HG03060 (cell line): ENCODE data around the gene PNCK.

Source experiments
- ATAC-seq: cut with Tn5 transposase; IDR thresholded peaks from one replicate; pipeline ENCODE4 v1.9.1; 2021; ENCODE audit warnings: low read depth, moderate number of reproducible peaks; ENCODE audit not compliant: unreplicated experiment

PNCK gene

GRCh38 chrX:153667281-153667955 is 6.2 kb downstream of the PNCK start:
- no peak for ATAC-seq

DNA sequence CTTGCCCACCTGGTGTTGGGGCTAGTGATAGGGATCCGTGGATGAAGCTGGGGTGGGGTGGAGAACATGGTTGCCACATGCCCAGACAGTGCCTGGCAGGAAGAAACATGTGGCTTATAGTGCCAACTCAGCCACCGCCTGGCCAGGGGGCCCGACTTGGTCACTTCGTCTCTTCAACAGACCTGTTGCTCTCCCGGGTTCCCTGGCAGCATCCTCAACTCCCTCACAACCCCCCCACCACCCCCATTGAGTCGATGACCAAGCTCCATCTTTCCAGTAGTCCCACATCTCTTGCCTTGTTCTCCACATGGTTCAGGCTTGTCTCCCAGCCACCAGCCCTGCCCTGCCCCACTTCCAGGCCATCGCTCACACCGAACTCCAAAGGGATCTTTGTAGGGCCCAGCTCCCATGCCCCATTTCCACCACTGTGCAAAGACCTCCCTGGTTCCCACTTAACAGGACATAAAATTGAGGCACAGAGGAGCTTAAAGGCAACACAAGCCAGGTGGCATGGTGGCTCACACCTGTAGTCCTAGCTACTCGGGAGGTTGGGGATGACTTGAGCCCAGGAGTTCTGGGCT is 7.8 kb downstream of the PNCK start:
- no peak for ATAC-seq

GRCh38 chrX:153662266-153662665 is 11.3 kb downstream of the PNCK start:
- no peak for ATAC-seq

- ATAC-seq: no peak
These were observed 14.3 kb downstream of the PNCK start for GRCh38 chrX:153659268-153659667.

DNA sequence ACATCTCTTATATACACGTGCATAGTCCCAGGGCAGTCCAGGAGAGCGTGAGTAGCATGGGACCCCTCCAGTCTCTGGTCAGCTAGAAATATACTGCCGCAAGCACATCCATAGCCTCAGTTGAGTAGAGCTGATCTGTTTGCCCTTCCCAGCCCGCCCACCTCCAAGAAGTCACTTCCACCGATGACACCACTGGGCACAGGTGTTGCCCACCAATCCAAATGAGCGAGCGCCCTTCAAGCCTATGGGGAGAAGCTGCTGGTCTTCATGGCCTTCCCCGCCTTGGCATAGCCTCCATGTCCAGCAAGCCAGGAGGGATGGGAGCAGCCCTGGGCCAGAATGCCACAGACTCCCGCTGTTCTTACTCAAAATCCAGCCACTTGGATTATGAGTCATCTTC is 16.5 kb downstream of the PNCK start:
- no peak for ATAC-seq

DNA sequence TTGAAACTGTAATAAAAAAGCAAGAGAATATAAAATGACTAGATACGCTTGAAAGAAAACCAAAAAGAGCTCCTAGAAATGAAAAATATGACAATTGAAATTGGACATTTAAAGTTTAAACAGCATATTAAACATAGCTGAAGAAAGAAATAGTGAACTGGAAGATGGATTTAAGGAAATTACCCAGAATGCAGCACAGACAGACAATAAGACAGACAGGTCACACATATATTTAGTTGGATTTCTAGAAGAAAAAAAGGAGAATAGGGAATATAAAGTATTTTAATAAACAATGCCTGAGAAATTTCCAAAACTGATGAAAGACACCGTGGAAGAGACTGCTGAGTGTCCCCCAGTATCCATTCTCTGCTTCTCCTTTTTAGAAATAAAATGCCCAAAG is 20.1 kb downstream of the PNCK start:
- ATAC-seq: no peak

DNA sequence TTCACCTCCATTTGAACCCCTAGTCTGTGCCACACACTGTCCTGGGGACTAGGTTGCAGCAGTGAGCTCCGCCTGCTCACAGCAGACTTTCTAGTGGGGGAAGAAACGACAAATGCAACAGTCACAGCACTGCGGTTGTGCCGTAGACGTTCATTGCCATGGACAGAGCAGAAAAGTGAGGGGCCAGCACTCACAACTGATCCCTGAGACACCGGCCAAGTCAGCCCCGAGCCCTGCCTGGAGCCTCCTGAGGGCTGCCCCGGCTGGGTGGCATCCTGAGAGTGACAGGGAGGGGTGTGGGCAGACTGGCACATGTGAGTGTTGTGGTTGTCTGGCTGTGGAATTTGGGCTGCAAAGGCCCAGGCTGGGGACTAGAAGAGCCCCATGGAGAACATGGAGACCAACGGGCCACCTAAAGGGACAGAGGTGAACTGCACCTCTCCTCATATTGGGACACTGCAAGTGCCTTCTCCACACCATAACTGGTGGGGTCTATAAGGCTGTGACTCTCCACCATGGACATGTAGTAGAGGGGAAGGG is 22.0 kb downstream of the PNCK start:
- no peak for ATAC-seq

DNA sequence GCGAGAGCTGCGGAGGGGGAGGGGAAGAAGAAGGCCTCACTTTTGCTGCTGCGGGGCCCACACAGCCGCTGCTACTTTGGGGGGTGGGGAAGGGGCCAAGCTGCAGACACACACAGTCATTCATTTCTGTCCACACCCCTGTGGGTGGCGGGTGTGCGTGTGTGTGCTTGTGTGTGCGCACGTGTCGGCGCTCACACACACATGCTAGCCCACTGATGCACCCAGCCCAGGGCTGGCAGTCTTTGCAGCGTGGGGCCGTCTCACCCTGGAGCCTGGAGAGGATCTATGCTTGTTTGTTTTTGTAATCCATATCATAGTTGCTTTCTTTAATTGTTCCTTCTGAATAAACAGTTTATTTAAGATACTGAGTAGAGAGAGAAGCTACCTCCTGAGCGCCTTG is 22.7 kb downstream of the PNCK start:
- no peak for ATAC-seq

GRCh38 chrX:153649915-153650782 is 23.5 kb downstream of the PNCK start:
- ATAC-seq: no peak

- ATAC-seq: no peak
These were observed 24.3 kb downstream of the PNCK start for GRCh38 chrX:153649178-153649914.

DNA sequence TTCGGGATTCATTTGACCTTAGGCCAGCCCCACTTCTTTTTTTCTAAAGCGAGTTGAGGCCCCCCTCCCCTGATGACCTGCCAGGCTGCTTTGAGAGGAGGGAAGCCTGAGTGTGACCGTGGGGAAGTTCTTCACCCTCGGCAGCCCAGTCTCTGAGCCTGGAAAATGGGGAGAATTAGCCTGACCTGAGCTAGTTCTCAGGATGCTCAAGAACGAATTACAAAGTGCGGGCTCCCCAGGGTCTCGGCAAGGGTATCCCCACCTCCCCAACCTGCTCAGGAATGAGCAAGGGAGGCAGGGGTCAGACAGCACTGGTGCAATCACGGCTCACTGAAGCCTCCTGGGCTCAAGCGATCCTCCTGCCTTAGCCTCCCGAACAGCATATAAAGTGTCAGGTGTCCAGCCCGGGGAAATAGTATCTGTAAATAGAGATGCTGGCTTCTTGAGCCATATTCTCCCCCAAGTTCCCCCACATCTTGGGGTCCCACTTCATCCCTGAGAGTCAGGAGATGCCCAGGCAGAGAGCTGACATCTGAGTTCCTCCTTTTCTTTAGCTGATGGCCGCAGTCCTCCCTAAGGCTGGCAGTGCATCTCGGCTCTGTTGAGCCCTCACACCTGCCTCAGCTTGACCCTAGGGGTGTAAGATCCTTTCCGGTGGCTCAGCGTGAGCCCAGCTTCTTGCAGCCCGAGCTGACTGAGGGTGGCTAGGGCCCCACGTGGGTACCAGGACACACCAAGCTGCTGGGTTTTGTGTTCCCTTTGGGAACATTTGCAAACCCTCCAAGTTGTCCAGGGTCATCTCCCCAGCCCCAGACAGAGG is 25.0 kb downstream of the PNCK start:
- ATAC-seq: no peak

DNA sequence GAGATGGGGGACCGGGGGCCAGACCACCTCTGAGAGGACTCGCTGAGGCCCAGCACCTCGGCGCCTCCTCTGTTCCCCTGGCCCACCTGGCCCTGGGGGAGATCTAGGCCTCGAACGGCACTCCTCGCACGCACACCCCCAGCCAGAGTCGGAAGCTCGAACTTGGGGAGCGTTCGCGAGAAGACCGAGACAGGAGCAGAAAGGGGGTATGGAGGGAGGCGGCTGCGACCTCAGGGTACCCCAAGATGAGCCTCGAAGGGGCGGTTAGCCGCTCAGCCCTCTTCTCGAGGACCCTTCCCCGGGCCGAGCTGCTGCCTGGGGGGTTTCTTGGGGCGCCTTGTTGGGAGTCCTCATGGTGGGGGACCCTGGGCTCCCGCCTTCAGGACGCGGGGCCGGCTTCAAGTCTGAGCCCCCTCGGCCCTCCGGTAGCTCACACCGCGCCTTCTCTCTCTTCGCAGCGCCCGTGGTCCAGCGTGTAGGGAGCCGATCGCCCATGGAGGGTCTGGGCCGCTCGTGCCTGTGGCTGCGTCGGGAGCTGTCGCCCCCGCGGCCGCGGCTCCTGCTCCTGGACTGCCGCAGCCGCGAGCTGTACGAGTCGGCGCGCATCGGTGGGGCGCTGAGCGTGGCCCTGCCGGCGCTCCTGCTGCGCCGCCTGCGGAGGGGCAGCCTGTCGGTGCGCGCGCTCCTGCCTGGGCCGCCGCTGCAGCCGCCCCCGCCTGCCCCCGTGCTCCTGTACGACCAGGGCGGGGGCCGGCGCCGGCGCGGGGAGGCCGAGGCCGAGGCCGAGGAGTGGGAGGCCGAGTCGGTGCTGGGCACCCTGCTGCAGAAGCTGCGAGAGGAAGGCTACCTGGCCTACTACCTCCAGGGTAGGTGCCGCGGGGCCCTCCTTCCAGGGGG is 25.9 kb downstream of the PNCK start:
- no peak for ATAC-seq

GRCh38 chrX:153646620-153647373 is 26.8 kb downstream of the PNCK start, which contains the start of gene DUSP9:
DUSP9 (plus strand) TSS chrX:153647203; CDS start chrX:153647954, 751 bp downstream.
- ATAC-seq: no peak

DNA sequence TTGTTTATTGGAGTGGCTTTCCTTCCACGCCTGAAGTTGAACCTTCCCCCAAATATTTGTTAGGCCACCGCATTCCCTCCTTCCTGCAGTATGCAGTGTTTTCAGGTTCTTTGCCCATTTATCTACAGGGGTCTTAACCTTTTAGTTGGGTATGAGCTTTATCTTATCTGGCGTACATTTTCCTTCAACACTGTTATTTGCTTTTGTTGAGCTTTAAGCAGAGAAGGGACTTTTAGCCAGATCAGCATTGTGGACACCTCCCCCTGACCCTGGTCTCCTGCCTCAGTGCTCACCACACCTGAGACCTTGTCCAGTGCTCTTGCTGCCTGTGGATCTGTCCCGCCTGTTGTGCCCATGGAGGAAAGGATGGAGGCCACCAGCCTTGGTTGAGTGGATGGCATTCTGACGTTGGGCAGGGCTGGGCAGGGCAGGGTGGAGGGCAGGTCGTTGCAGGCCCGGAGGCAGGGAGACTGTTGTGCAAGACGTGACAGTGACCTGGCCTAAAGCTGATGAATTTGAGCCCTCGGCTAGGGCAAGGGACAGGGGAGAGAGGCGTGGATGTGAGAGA is 27.6 kb downstream of the PNCK start:
- no peak for ATAC-seq

DNA sequence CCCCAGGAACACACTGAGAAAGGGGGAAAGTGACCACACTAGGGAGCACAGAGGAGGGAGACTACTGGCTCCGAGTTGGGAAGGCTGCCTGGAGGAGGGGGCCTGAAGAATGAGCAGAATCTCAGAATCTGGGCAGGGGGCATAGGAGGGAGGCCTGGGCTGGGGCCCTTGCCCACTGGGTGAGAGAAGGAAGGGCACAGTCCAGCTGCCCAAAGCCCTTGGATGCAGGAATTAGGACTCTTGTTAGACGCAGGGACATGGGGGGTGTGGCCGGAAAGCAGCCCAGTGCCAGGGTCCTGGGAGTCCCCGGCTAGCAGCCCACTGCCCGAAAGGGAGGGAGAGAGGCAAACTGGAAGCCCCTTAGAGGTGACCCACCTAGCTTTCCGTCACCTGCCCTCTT is 28.5 kb downstream of the PNCK start:
- ATAC-seq: no peak

- no peak for ATAC-seq
These were observed 29.1 kb downstream of the PNCK start for GRCh38 chrX:153644356-153645125.
